Measurements from ENCODE around the gene HLA-DRB5. TPM values are rescaled to one million over a fixed set of nuclear protein-coding genes. Genes with fewer than 3 reads are reported as not detected.
"Not testable (repeated sequence)": the region's sequence is repeated elsewhere in the genome, so short reads cannot be mapped to it uniquely, and the experiment has no call there.

HLA-DRB5 gene
- total and polyA plus RNA-seq, 2 of the 4 experiments (the other 2 are of a cell fraction) = not detected

GRCh38 chr6:32578962-32579361 is 48.9 kb upstream of the HLA-DRB5 start:
- Histone ChIP-seq H2AK5ac (ENCODE audit: low read depth, low read length) (no peak overlapping the region), H3K36me3 (ENCODE audit: control insufficient read depth, insufficient read depth, low read length) (no peaks in the 10 kb centered on the region), H3K9me3 (ENCODE audit: control insufficient read depth, insufficient read depth, low read length) (no peaks in the 10 kb centered on the region), H2BK120ac (ENCODE audit: low read depth, low read length) (no peak overlapping the region), H3K4me1 (ENCODE audit: control insufficient read depth, insufficient read depth, low read length) (no peaks in the 10 kb centered on the region), H2BK20ac (ENCODE audit: low read depth, low read length) (no peak overlapping the region), H3K79me1 (ENCODE audit: low read depth in 1 of 2, low read length in 2 of 2) (no peaks in the 10 kb centered on the region), H2BK5ac (ENCODE audit: low read depth, low read length, poor library complexity, severe bottlenecking) (no peak overlapping the region), H3K9ac (ENCODE audit: low read depth, low read length) (no peak overlapping the region), H3K18ac (ENCODE audit: low read depth, low read length) (no peak overlapping the region), H3K56ac (ENCODE audit: extremely low read depth, insufficient read depth, low read length) (no peak overlapping the region), H3K9me1 (ENCODE audit: insufficient read depth, low read length) (no peaks in the 10 kb centered on the region), H3K4ac (ENCODE audit: low read depth, low read length) (no peak overlapping the region), H3K14ac (replicated peaks; ENCODE audit: low read depth, low read length) (no peak overlapping the region), H2AK9ac (replicated peaks; ENCODE audit: low read depth, low read length, poor library complexity) (no peak overlapping the region), H3K27ac (ENCODE audit: insufficient read depth, low read length) (no peak overlapping the region), H3K23ac (ENCODE audit: low read depth, low read length) (no peak overlapping the region), H4K20me1 (ENCODE audit: insufficient read depth, low read length) (no peaks in the 10 kb centered on the region), H3K4me2 (ENCODE audit: low read depth, low read length) (no peak overlapping the region), H2BK15ac (ENCODE audit: low read depth, low read length) (no peak overlapping the region), H3K27me3 (ENCODE audit: control insufficient read depth, insufficient read depth, low read length) (no peaks in the 10 kb centered on the region), H4K91ac (ENCODE audit: insufficient read depth, low read depth, low read length) (no peak overlapping the region), H2AFZ (replicated peaks; ENCODE audit: low read length, poor library complexity) (no peak overlapping the region), H4K8ac (ENCODE audit: low read depth in 2 of 2, low read length in 2 of 2) (no peak overlapping the region), H3K4me3 (ENCODE audit: insufficient read depth, low read depth, low read length) (no peak overlapping the region), H4K5ac (ENCODE audit: low read depth, low read length) (no peak overlapping the region)
- dilution Hi-C loops (cut with HindIII; ENCODE audit: low sequenced_read_pairs, unreplicated experiment) = no loop called here
- POLR2A ChIA-PET (ENCODE audit: unreplicated experiment) = no interaction called here
- DNase-seq (no peak), ATAC-seq (ENCODE audit: low read depth) (no peak)
- BruUV-seq (replicated peaks) = no TSS peak
- 0% methylated on average over 2 of the region's 3 CpGs; no CpG with 5 or more reads in 1 of the 2 experiments for WGBS, 2 experiments (ENCODE audit: extremely low coverage in 2 of 2, insufficient read length in 1 of 2)
- intact Hi-C loops (cut with micrococcal nuclease) = no loop called here
- CTCF ChIA-PET = no interaction called here
- in situ Hi-C loops (cut with MboI; ENCODE audit: low sequenced_read_pairs) = no loop called here
- TF ChIP-seq CEBPB (IDR thresholded peaks at IDR 0.05; ENCODE audit: low read depth, low read length) = no peak
- TF ChIP-seq SMC3 (IDR thresholded peaks at IDR 0.05; ENCODE audit: low read depth, low read length) = no peak
- TF ChIP-seq NFE2L2 (IDR thresholded peaks at IDR 0.05; ENCODE audit: low read depth, low read length) = no peak
- TF ChIP-seq ELK1 (IDR thresholded peaks at IDR 0.05; ENCODE audit: borderline replicate concordance, low read depth, low read length) = no peak

- dilution Hi-C loops (cut with HindIII; ENCODE audit: low sequenced_read_pairs, unreplicated experiment); intact Hi-C loops (cut with micrococcal nuclease); H3K36me3 ChIP-seq (ENCODE audit: control insufficient read depth, insufficient read depth, low read length): not testable (repeated sequence)
Observed at GRCh38 chr6:32577493-32577892, 47.4 kb upstream of the HLA-DRB5 start.

More at GRCh38 chr6:32577493-32577892, 47.4 kb upstream of the HLA-DRB5 start:
- H3K9ac ChIP-seq (ENCODE audit: low read depth, low read length); H2AK5ac ChIP-seq (ENCODE audit: low read depth, low read length); H4K91ac ChIP-seq (ENCODE audit: insufficient read depth, low read depth, low read length); H2AK9ac ChIP-seq (replicated peaks; ENCODE audit: low read depth, low read length, poor library complexity); H4K8ac ChIP-seq (ENCODE audit: low read depth in 2 of 2, low read length in 2 of 2); H2BK20ac ChIP-seq (ENCODE audit: low read depth, low read length); H4K5ac ChIP-seq (ENCODE audit: low read depth, low read length); BruUV-seq (replicated peaks); H2AFZ ChIP-seq (replicated peaks; ENCODE audit: low read length, poor library complexity); H3K79me1 ChIP-seq (ENCODE audit: low read depth in 1 of 2, low read length in 2 of 2); H3K4me2 ChIP-seq (ENCODE audit: low read depth, low read length); H3K27ac ChIP-seq (ENCODE audit: insufficient read depth, low read length); H2BK5ac ChIP-seq (ENCODE audit: low read depth, low read length, poor library complexity, severe bottlenecking); CTCF ChIA-PET; H2BK15ac ChIP-seq (ENCODE audit: low read depth, low read length); H3K14ac ChIP-seq (replicated peaks; ENCODE audit: low read depth, low read length); H3K18ac ChIP-seq (ENCODE audit: low read depth, low read length); H3K4ac ChIP-seq (ENCODE audit: low read depth, low read length); H4K20me1 ChIP-seq (ENCODE audit: insufficient read depth, low read length); H3K23ac ChIP-seq (ENCODE audit: low read depth, low read length); H3K4me3 ChIP-seq (ENCODE audit: insufficient read depth, low read depth, low read length); H2BK120ac ChIP-seq (ENCODE audit: low read depth, low read length); H3K9me1 ChIP-seq (ENCODE audit: insufficient read depth, low read length); ATAC-seq (ENCODE audit: low read depth); H3K4me1 ChIP-seq (ENCODE audit: control insufficient read depth, insufficient read depth, low read length); POLR2A ChIA-PET (ENCODE audit: unreplicated experiment); DNase-seq; in situ Hi-C loops (cut with MboI; ENCODE audit: low sequenced_read_pairs); H3K56ac ChIP-seq (ENCODE audit: extremely low read depth, insufficient read depth, low read length); H3K27me3 ChIP-seq (ENCODE audit: control insufficient read depth, insufficient read depth, low read length); H3K9me3 ChIP-seq (ENCODE audit: control insufficient read depth, insufficient read depth, low read length): not testable (repeated sequence)
- WGBS, 2 experiments (ENCODE audit: extremely low coverage in 2 of 2, insufficient read length in 1 of 2) = no CpG with 5 or more reads among the region's 5 CpGs

All from IMR-90 (cell line).